MM.1S (cell line): ENCODE results near the gene TRUB2.

Source experiments
- CTCF ChIP-seq: fragments of 300-600 bp; sonication (generic); IDR thresholded peaks from 2 replicates; pipeline ENCODE4 v1.5.1; 2016; ENCODE audit warnings: antibody characterized with exemption, low read length, mixed read lengths
- EZH2 ChIP-seq: fragments of 300-600 bp; sonication (generic); optimal IDR thresholded peaks from 2 replicates; pipeline ENCODE3; 2017; ENCODE audit warnings: low read depth, mild to moderate bottlenecking, antibody characterized with exemption, low read length, mixed read lengths

GRCh38 chr9:128296340-128297220 lies 25.7 kb downstream of the TRUB2 start:
- no peak for TF ChIP-seq CTCF
- TF ChIP-seq EZH2, result no peak
